ENCODE data around the gene PIGX. TPM values are rescaled to one million over a fixed set of nuclear protein-coding genes. Genes with fewer than 3 reads are reported as not detected.

PIGX gene
- polyA plus RNA-seq, 1 donor from 2014 or later = 116 TPM

DNA sequence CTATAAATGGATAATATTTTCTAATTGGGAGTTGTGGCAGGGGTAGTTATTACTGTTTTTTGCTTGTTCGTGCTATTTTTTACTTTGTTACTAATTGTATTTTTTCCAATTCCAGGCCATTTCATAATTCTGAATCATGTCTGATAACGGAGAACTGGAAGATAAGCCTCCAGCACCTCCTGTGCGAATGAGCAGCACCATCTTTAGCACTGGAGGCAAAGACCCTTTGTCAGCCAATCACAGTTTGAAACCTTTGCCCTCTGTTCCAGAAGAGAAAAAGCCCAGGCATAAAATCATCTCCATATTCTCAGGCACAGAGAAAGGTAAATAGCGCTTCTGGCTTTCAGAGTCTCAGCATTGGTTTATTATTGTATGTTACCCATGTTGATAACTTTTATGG is 70.3 kb downstream of the PIGX start:
- Histone ChIP-seq H3K9ac (ENCODE audit: low read length) (no peak overlapping the region), H4K20me1 (ENCODE audit: insufficient read depth) (no peaks in the 10 kb centered on the region), H3K79me2 (replicated peaks; ENCODE audit: insufficient read depth, low read length) (peaks cover 22% of the 10 kb centered on the region), H2AFZ (ENCODE audit: low read depth, low read length) (no peak overlapping the region), H3K9me3 (ENCODE audit: low read length) (no peaks in the 10 kb centered on the region), H3K4me3 (ENCODE audit: low read length) (no peak overlapping the region), H3K36me3 (ENCODE audit: insufficient read depth, low read length) (no peaks in the 10 kb centered on the region), H3K27me3 (ENCODE audit: insufficient read depth, low read depth, low read length) (no peaks in the 10 kb centered on the region), H3K27ac (ENCODE audit: low read length) (no peak overlapping the region), H3K4me2 (ENCODE audit: low read length) (no peak overlapping the region), H3F3A (ENCODE audit: insufficient read depth, low read length, poor library complexity, severe bottlenecking) (no peaks in the 10 kb centered on the region), H3K9me2 (ENCODE audit: insufficient read depth, low read length) (no peaks in the 10 kb centered on the region)
- TF ChIP-seq SMC3 (conservative IDR thresholded peaks at IDR 0.05; ENCODE audit: poor library complexity) (no peak), EP300 (conservative IDR thresholded peaks at IDR 0.05; ENCODE audit: poor library complexity, severe bottlenecking) (no peak), RAD21 (conservative IDR thresholded peaks at IDR 0.05) (no peak), EZH2 (IDR thresholded peaks at IDR 0.05; ENCODE audit: borderline replicate concordance, insufficient read depth, low read length, poor library complexity, severe bottlenecking) (no peak), POLR2AphosphoS5 (IDR thresholded peaks at IDR 0.05) (no peak), TAF1 (IDR thresholded peaks at IDR 0.05; ENCODE audit: low read depth) (no peak), MXI1 (conservative IDR thresholded peaks at IDR 0.05; ENCODE audit: poor library complexity, severe bottlenecking) (no peak)
- TF ChIP-seq, protein P1, sequence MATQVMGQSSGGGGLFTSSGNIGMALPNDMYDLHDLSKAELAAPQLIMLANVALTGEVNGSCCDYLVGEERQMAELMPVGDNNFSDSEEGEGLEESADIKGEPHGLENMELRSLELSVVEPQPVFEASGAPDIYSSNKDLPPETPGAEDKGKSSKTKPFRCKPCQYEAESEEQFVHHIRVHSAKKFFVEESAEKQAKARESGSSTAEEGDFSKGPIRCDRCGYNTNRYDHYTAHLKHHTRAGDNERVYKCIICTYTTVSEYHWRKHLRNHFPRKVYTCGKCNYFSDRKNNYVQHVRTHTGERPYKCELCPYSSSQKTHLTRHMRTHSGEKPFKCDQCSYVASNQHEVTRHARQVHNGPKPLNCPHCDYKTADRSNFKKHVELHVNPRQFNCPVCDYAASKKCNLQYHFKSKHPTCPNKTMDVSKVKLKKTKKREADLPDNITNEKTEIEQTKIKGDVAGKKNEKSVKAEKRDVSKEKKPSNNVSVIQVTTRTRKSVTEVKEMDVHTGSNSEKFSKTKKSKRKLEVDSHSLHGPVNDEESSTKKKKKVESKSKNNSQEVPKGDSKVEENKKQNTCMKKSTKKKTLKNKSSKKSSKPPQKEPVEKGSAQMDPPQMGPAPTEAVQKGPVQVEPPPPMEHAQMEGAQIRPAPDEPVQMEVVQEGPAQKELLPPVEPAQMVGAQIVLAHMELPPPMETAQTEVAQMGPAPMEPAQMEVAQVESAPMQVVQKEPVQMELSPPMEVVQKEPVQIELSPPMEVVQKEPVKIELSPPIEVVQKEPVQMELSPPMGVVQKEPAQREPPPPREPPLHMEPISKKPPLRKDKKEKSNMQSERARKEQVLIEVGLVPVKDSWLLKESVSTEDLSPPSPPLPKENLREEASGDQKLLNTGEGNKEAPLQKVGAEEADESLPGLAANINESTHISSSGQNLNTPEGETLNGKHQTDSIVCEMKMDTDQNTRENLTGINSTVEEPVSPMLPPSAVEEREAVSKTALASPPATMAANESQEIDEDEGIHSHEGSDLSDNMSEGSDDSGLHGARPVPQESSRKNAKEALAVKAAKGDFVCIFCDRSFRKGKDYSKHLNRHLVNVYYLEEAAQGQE (IDR thresholded peaks at IDR 0.05; ENCODE audit: borderline replicate concordance) = no peak
- TF ChIP-seq, protein P2, sequence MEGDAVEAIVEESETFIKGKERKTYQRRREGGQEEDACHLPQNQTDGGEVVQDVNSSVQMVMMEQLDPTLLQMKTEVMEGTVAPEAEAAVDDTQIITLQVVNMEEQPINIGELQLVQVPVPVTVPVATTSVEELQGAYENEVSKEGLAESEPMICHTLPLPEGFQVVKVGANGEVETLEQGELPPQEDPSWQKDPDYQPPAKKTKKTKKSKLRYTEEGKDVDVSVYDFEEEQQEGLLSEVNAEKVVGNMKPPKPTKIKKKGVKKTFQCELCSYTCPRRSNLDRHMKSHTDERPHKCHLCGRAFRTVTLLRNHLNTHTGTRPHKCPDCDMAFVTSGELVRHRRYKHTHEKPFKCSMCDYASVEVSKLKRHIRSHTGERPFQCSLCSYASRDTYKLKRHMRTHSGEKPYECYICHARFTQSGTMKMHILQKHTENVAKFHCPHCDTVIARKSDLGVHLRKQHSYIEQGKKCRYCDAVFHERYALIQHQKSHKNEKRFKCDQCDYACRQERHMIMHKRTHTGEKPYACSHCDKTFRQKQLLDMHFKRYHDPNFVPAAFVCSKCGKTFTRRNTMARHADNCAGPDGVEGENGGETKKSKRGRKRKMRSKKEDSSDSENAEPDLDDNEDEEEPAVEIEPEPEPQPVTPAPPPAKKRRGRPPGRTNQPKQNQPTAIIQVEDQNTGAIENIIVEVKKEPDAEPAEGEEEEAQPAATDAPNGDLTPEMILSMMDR (IDR thresholded peaks at IDR 0.05; ENCODE audit: poor library complexity, severe bottlenecking) = no peak

Small RNA genes lying within 50 kb of the gene (small RNA-seq; reads per million reads assigned to genes)
- gene RNU4-89P (0 to 2.1 (median 0.03) reads per million in 3 experiments), gene RNU6-42P (1.4 to 2.1 (median 1.4) reads per million in 3 experiments), gene RNU6-646P (0 to 0.08 (median 0) reads per million in 3 experiments)

Other genes with a start within 250 kb of the PIGX start
- gene RNF168, start 208.6 kb upstream of the PIGX start, polyA plus RNA-seq = 4.2 and 4.3 TPM in 2 replicates
- not detected in 2 replicates for gene SMCO1, start 197.0 kb upstream of the PIGX start, polyA plus RNA-seq
- gene WDR53, start 143.8 kb upstream of the PIGX start, polyA plus RNA-seq = 4.3 and 7.2 TPM in 2 replicates
- gene FBXO45, start 143.7 kb upstream of the PIGX start, polyA plus RNA-seq = 31.5 and 35.3 TPM in 2 replicates
- gene NRROS, start 72.7 kb upstream of the PIGX start, polyA plus RNA-seq = not detected in 2 replicates
- 37.9 and 43.1 TPM in 2 replicates for gene CEP19, start 127 bp upstream of the PIGX start, polyA plus RNA-seq
- gene PAK2, start 27.5 kb downstream of the PIGX start, polyA plus RNA-seq = 37.9 and 40.3 TPM in 2 replicates
- 24.2 and 27.3 TPM in 2 replicates for gene SENP5, start 155.5 kb downstream of the PIGX start, polyA plus RNA-seq
- gene NCBP2, start 230.2 kb downstream of the PIGX start, polyA plus RNA-seq = 138 and 145 TPM in 2 replicates

Measured in neural cell (in vitro differentiated cells).